Hematopoietic multipotent progenitor cell treated with erythropoietin and hydrocortisone succinate and interleukin-3 and kit ligand, for 15 days (in vitro differentiated cells): Measurements from ENCODE around the gene SLC9A4.

Experiments used
- DNase-seq: peaks from one replicate; pipeline ENCODE4 v3.0.0-alpha.2; 2015; ENCODE audit warnings: low spot score

SLC9A4 gene

GRCh38 chr2:102502576-102502975 lies 29.6 kb downstream of the SLC9A4 start:
- no peak for DNase-seq

- DNase-seq = no peak
Measured at GRCh38 chr2:102504833-102505232, 31.8 kb downstream of the SLC9A4 start.

- no peak for DNase-seq
Measured at GRCh38 chr2:102505290-102505689, 32.3 kb downstream of the SLC9A4 start.

GRCh38 chr2:102506743-102507142 lies 33.7 kb downstream of the SLC9A4 start:
- DNase-seq = no peak

- DNase-seq = no peak
Measured at GRCh38 chr2:102508863-102509262, 35.8 kb downstream of the SLC9A4 start.

GRCh38 chr2:102509749-102510148 lies 36.7 kb downstream of the SLC9A4 start:
- DNase-seq = no peak

- DNase-seq = no peak
Measured at GRCh38 chr2:102510791-102511575, 38.0 kb downstream of the SLC9A4 start.

- DNase-seq = no peak
Measured at GRCh38 chr2:102512161-102512560, 39.1 kb downstream of the SLC9A4 start.

GRCh38 chr2:102513355-102513939 lies 40.4 kb downstream of the SLC9A4 start:
- DNase-seq = no peak

GRCh38 chr2:102514061-102514785 lies 41.2 kb downstream of the SLC9A4 start:
- no peak for DNase-seq

GRCh38 chr2:102515851-102516250 lies 42.8 kb downstream of the SLC9A4 start:
- no peak for DNase-seq

- DNase-seq = no peak
Measured at GRCh38 chr2:102518170-102518569, 45.1 kb downstream of the SLC9A4 start.

GRCh38 chr2:102520009-102520408 lies 47.0 kb downstream of the SLC9A4 start:
- no peak for DNase-seq

GRCh38 chr2:102520801-102521200 lies 47.8 kb downstream of the SLC9A4 start:
- DNase-seq = no peak

- no peak for DNase-seq
Measured at GRCh38 chr2:102522162-102522561, 49.1 kb downstream of the SLC9A4 start.

- DNase-seq = no peak
Measured at GRCh38 chr2:102522890-102523289, 49.9 kb downstream of the SLC9A4 start.

GRCh38 chr2:102523651-102524050 lies 50.6 kb downstream of the SLC9A4 start:
- no peak for DNase-seq

GRCh38 chr2:102527086-102527485 lies 54.1 kb downstream of the SLC9A4 start:
- DNase-seq = no peak

- no peak for DNase-seq
Measured at GRCh38 chr2:102538491-102538890, 65.5 kb downstream of the SLC9A4 start.

- DNase-seq = no peak
Measured at GRCh38 chr2:102540882-102541281, 67.9 kb downstream of the SLC9A4 start.

- no peak for DNase-seq
Measured at GRCh38 chr2:102544182-102544581, 71.2 kb downstream of the SLC9A4 start.

- DNase-seq = no peak
Measured at GRCh38 chr2:102547462-102547861, 74.4 kb downstream of the SLC9A4 start.

- DNase-seq = no peak
Measured at GRCh38 chr2:102549027-102549426, 76.0 kb downstream of the SLC9A4 start.
